Ascending aorta (tissue), 2 donors: Measurements from ENCODE around the gene TNIP3. TPM values are rescaled to one million over a fixed set of nuclear protein-coding genes. Genes with fewer than 3 reads are reported as not detected.

ENCODE experiments used
- DNase-seq, 2 donors: peaks; one replicate each; pipeline ENCODE4 v3.0.0-alpha.2; 2019; ENCODE audit warnings: low spot score in 2 of 2
- H3K27ac ChIP-seq, 2 donors: fragments of 200-600 bp; sonication (generic); one replicate each; pipeline ENCODE4 v1.5.1; 2016 to 2017; ENCODE audit warnings: mild to moderate bottlenecking in 1 of 2
- H3K27me3 ChIP-seq: fragments of 200-600 bp; sonication (generic); one replicate; pipeline ENCODE4 v1.5.1; 2017
- H3K36me3 ChIP-seq, 2 donors: fragments of 200-600 bp; sonication (generic); one replicate each; pipeline ENCODE4 v1.5.1; 2016
- H3K4me1 ChIP-seq, 2 donors: fragments of 200-600 bp; sonication (generic); one replicate each; pipeline ENCODE4 v1.5.1; 2016 to 2017; ENCODE audit warnings: mild to moderate bottlenecking in 1 of 2
- H3K4me3 ChIP-seq, 2 donors: fragments of 200-600 bp; sonication (generic); one replicate each; pipeline ENCODE4 v1.5.1; 2016 to 2017; ENCODE audit warnings: mild to moderate bottlenecking in 1 of 2
- H3K9me3 ChIP-seq, 2 donors: fragments of 200-600 bp; sonication (generic); one replicate each; pipeline ENCODE4 v1.5.1; 2016
- intact Hi-C: fragments of 100-400 bp; cut with DNase I; formaldehyde crosslinking; loops from one replicate; pipeline ENCODE4 v1.15.1; 2023
- total RNA-seq: library from RNA; depleted of rRNA; stranded (reverse); fragments of >200 nt; gene quantifications from one replicate; pipeline ENCODE4 v1.1.0, GENCODE V29; 2016
- TF ChIP-seq, protein P1 (sequence below), 3 experiments: fragments of 200-600 bp in 2 of 3; fragments of 450-650 bp in 1 of 3; sonication (generic) in 2 of 3; IDR thresholded peaks; one replicate each; pipeline ENCODE4 v1.5.1; 2016 to 2019; ENCODE audit warnings: antibody characterized with exemption in 3 of 3, mild to moderate bottlenecking in 1 of 3, moderate library complexity in 1 of 3

The TNIP3 gene
- total RNA-seq, 1 donor from 2014 or later = not detected

DNA sequence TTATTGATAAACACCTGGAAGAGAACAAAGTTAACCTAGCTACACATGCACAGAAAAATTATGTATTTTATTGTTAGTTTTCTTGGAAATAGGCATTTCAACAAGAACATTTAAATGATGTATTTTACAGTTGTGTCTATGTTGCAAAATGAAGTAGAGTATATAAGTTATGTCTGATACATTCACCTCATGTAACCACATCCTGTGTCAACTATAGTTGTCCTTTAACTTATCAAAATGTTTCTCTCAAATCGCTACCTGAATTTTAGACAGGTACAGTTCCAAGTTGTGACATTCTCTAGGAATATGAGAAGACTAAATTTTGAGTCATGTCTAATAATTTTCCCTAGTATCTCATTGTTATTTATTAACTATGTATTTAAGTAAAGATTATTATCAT lies 27.2 kb upstream of the TNIP3 start:
- no peak for DNase-seq
- Histone ChIP-seq H3K9me3 (no peaks in the 10 kb centered on the region), H3K27ac (no peak overlapping the region), H3K36me3 (no peaks in the 10 kb centered on the region), H3K4me1 (no peaks in the 10 kb centered on the region), H3K27me3 (no peaks in the 10 kb centered on the region), H3K4me3 (no peak overlapping the region)
- TF ChIP-seq, protein P1, sequence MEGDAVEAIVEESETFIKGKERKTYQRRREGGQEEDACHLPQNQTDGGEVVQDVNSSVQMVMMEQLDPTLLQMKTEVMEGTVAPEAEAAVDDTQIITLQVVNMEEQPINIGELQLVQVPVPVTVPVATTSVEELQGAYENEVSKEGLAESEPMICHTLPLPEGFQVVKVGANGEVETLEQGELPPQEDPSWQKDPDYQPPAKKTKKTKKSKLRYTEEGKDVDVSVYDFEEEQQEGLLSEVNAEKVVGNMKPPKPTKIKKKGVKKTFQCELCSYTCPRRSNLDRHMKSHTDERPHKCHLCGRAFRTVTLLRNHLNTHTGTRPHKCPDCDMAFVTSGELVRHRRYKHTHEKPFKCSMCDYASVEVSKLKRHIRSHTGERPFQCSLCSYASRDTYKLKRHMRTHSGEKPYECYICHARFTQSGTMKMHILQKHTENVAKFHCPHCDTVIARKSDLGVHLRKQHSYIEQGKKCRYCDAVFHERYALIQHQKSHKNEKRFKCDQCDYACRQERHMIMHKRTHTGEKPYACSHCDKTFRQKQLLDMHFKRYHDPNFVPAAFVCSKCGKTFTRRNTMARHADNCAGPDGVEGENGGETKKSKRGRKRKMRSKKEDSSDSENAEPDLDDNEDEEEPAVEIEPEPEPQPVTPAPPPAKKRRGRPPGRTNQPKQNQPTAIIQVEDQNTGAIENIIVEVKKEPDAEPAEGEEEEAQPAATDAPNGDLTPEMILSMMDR (IDR thresholded peaks at IDR 0.05) = no peak
- intact Hi-C loops = loop anchor here (10.0 kb wide), 1 partner anchor 543 kb away; no protein-coding TSS in a partner anchor

DNA sequence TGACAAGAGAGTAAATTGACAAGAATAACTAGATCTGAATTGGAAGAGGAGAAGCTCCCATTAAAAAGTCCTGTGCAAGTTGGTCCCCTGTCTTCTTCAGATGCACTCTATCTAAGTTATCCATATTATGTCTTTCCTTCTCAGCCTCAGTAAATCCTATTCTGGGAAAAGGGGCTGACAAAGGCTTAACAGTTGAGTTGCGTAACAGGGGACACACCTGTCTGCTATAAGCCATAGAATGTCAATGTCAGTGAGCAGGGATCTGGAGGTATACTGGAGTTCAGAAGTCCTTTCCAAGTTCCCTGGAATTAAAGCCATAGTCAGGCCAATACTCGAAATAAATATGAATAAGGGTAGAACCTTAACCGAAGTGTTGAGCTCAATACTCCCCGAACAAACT lies 26.3 kb upstream of the TNIP3 start:
- no peaks in the 10 kb centered on the region for H3K36me3 ChIP-seq

DNA sequence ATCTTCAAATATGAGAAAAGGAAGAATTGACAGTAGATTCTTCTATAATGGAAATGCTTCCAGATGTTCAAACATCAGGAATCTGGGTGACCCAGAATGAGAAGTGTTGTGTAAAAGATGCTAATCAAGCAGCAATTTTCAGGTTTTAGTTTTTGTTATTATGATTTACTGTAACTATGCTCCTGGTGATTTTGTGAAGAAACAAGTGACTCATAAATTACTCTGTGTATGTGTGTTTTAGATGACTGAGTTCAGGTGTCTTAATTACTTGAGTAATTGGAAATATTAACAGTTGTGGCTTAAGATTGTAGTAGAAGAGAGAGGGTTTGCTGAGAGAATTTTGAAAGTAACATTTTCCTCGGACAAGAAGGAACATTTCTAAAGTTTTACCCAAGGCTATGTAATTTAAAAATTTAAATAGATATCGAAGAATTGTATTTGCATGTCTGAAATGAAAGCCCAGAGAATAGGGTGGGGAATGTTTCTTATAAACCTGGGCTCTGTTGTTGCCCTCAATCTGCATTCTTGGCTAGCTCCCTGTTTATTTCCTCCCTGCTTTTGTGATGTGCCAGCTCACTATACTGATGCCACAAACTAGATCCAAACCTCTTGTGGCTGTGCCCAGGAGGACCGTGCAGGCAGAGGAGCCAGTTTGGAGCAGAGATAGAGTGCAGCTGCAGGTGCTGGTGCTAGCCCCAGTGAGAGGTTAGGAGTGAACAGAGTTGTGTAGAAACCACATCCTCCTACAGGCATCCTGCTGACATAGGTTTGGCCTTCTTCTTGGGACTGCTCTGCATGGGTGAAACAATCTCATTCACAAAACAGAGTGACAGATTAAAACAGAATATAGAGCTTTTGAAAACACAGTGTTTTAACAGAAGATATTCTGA lies 25.4 kb upstream of the TNIP3 start:
- TF ChIP-seq, protein P1 (IDR thresholded peaks at IDR 0.05) = no peak
- H3K36me3 ChIP-seq = no peaks in the 10 kb centered on the region
- H3K27ac ChIP-seq = no peak overlapping the region
- no peaks in the 10 kb centered on the region for H3K4me1 ChIP-seq
- DNase-seq = no peak
- H3K27me3 ChIP-seq = no peaks in the 10 kb centered on the region
- H3K4me3 ChIP-seq = no peak overlapping the region
- intact Hi-C loops = loop anchor here (10.0 kb wide), 1 partner anchor 545 kb away; no protein-coding TSS in a partner anchor
- no peaks in the 10 kb centered on the region for H3K9me3 ChIP-seq

More for the DNA sequence above, 26.3 kb upstream of the TNIP3 start:
- Histone ChIP-seq H3K9me3 (no peaks in the 10 kb centered on the region), H3K4me1 (no peaks in the 10 kb centered on the region), H3K27ac (no peak overlapping the region), H3K4me3 (no peak overlapping the region), H3K27me3 (no peaks in the 10 kb centered on the region)
- intact Hi-C loops = loop anchor here (10.0 kb wide), 1 partner anchor 544 kb away; no protein-coding TSS in a partner anchor
- DNase-seq = no peak
- TF ChIP-seq, protein P1 (IDR thresholded peaks at IDR 0.05) = no peak

DNA sequence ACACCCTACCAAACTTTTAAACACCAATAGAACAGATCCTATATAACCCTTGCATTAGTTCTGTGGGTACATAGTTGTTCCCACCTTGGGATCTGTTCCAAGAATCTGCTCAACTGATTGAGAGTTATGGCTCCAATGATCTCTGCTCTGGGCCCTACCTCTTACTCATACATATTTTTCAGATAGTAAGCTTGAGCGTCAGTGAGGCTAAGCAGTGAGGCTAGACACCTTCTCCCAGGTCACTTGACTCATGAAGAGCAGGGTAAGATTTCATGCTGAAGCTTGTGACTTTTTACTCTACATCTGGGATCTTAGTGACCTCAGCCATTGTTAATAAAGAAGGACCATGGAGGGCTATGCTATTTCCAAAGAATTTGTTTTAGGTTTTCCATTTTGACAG lies 23.1 kb upstream of the TNIP3 start:
- Histone ChIP-seq H3K4me3 (no peak overlapping the region), H3K36me3 (no peaks in the 10 kb centered on the region), H3K27ac (no peak overlapping the region), H3K4me1 (no peaks in the 10 kb centered on the region), H3K9me3 (no peaks in the 10 kb centered on the region), H3K27me3 (no peaks in the 10 kb centered on the region)
- TF ChIP-seq, protein P1 (IDR thresholded peaks at IDR 0.05) = no peak
- no peak for DNase-seq
- intact Hi-C loops = no loop called here

DNA sequence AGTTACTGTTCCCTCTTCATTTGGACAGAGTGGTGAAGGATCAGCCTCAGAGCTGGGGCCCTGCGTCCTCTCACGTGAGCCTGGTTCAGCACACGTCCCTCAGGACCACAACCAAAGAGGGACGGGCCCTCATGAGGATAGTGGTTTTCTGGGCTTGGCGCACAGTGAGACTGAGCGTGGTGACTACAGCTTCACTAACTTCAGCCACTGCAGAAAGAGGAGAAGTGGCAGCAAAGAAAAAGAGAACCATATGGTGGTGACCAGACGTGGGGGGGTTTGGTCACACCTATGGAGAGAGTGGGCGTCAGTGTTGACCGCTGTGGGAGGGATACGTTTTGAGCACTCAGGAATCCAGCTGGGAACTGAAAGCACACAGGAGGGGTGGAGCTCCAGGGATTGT lies 21.8 kb upstream of the TNIP3 start:
- Histone ChIP-seq H3K4me3 (no peak overlapping the region), H3K27me3 (no peaks in the 10 kb centered on the region), H3K27ac (no peak overlapping the region), H3K4me1 (no peaks in the 10 kb centered on the region), H3K36me3 (no peaks in the 10 kb centered on the region), H3K9me3 (no peaks in the 10 kb centered on the region)
- DNase-seq = no peak
- intact Hi-C loops = no loop called here
- TF ChIP-seq, protein P1 (IDR thresholded peaks at IDR 0.05) = no peak
